GM12872 (cell line): Measurements from ENCODE around the gene COL27A1.

ENCODE experiments used
- TF ChIP-seq, protein P1 (sequence below): IDR thresholded peaks from 3 replicates; pipeline ENCODE4 v1.5.1; 2011; ENCODE audit warnings: low read depth, mild to moderate bottlenecking, low read length, moderate library complexity; ENCODE audit not compliant: insufficient read depth

The COL27A1 gene

DNA sequence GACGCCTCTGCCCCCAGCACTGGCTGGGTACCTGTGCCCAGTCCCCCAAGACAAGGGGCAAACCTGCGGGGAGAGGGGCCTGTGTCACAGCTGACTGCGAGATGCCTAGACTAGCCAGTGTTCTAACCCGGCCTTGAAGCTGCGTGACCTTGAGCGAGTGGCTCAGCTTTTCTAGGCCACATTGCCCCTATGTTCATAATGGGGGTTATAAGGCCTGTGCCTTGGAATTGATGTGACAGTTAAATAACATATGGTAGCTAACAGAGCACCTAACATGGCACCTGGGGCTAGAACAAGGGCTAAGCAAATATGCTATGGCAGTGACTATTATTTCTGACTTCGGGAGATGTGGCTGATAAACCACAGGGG is 22.8 kb upstream of the COL27A1 start:
- TF ChIP-seq, protein P1, sequence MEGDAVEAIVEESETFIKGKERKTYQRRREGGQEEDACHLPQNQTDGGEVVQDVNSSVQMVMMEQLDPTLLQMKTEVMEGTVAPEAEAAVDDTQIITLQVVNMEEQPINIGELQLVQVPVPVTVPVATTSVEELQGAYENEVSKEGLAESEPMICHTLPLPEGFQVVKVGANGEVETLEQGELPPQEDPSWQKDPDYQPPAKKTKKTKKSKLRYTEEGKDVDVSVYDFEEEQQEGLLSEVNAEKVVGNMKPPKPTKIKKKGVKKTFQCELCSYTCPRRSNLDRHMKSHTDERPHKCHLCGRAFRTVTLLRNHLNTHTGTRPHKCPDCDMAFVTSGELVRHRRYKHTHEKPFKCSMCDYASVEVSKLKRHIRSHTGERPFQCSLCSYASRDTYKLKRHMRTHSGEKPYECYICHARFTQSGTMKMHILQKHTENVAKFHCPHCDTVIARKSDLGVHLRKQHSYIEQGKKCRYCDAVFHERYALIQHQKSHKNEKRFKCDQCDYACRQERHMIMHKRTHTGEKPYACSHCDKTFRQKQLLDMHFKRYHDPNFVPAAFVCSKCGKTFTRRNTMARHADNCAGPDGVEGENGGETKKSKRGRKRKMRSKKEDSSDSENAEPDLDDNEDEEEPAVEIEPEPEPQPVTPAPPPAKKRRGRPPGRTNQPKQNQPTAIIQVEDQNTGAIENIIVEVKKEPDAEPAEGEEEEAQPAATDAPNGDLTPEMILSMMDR = no peak

DNA sequence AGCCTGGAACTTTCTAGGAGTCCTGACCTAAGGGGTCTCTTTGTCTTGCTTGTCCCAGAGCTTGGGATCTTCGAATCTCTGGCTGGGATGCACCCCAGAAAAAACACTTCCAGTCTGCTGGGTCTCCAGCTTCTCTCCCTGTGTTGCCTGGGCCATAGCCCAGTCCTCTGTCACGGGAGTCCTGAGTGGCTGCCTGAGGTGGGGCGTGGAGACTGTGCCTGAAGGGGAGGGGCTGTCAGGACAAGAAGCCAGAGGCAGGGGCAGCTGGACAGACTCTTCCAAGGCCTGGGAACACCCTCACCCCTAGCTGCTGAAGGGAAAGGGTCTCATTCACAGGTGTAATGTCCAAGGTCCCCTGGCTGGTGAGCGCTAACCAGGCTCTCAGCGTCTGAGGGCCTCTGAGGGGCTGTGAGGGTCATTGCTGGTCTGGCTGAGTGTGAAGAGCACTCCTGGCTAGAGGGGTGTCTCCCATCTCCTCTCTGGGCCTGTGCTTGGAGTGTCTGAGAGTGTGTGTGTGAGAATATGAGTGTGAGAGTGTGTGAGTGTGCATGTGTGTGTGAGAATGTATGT is 20.4 kb upstream of the COL27A1 start:
- TF ChIP-seq, protein P1 = no peak

DNA sequence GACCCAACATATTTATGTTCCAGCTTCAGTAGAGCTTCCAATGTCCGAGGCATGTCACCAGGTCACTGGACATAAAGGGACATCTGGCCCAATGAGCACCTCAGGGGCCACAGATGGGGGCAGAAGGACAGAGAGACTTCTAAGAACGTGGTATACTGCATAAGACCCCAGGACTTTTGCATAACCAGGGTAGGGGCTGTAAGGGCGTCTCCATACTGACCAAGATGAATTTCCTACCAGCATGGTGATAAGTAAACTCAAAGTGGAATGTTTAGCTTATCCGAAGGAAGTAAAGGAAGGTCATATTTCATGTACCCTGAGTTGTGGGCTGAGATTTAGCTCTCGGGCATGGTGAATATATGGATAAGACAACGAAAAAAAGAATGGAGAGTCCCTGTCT is 17.5 kb upstream of the COL27A1 start:
- TF ChIP-seq, protein P1 = no peak

DNA sequence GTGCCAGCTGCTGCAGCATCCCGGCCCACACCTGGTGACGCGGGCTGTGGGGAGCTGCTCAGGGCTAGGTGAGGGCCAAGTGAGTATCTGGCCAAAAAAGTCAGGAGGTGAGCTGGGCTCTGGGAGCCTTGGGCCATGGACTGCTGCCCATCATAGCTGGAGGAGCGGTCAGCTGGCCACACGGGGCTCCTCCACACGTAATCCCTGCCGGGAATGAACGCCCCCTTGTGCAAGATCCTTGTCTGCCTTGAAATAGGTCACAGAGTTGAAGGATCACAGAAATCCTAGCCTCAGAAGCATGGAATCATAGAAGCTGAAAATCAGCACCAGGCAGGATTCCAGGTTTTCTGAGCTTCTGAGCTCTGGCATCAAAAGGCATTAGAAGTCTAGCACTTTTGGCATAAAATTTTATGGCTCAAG is 16.8 kb upstream of the COL27A1 start:
- TF ChIP-seq, protein P1 = no peak

DNA sequence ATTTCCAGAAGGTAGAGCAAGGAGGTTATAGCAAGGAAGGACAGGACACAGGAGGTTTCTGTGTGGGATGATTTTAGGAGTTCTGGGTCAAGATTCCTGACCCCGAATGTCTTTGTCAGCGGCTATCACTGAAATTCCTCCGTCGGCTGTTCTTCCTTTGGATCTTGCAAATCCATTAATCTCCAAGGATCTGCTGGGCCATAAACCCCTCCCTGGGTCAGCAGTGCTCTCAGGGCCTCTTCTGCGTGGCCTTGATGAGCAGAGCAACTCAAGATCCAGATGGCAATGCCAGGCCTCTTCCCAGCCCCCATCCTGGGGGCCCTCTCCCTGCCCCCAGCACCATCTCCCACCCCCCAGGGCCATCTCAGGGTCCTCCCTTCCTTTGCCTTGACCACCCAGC is 16.3 kb upstream of the COL27A1 start:
- TF ChIP-seq, protein P1 = no peak

DNA sequence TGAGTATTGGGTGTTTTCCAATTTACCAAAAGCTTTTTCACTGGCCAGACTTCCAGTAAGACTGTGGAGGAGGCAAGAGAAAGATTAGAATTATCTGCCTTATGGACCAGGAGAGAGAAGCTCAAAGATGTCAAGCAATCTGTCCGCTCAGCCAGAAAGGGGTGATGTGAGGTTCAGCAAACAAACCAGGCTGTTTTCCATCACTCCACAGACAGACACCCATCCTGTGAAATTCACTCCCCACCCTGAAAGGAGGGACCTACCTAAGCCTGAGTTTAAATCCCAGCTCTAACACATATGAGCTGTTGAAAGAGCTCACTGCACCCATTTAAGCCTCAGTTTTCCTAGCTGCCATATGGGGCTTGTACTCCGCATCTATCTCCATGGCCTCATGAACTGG is 14.9 kb upstream of the COL27A1 start:
- TF ChIP-seq, protein P1 = no peak

DNA sequence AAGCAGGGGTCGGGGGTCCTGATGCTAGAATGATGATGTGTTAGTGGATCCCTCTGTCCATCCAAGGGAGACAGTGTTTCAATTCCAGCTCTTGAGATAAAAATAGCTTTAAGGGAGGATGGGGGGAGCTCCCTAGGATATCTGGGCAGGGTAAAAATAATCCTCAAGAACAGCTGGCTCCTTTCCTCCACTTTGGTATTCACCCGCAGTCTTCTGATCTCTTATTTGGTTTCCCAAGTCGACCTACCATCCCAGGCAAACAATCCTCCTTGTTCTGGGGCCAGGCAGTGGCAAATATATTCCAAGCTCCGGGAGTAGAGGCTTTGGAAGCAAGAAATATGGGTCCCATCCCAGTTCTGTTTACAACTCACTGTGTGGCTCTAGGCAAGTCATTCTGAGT is 14.5 kb upstream of the COL27A1 start:
- TF ChIP-seq, protein P1 = no peak
